Mesenchymal stem cell (in vitro differentiated cells and primary cell): ENCODE data around the gene MEX3A.
A peak's percentile ranks its signal among the peaks of the same experiment; 100 is the strongest.

ENCODE experiments used
- DNase-seq: peaks from one replicate; pipeline ENCODE4 v3.0.0-alpha.2; 2013
- H2AFZ ChIP-seq: one replicate; pipeline ENCODE4 v1.6.1; 2013; ENCODE audit warnings: low read depth, mild to moderate bottlenecking, control low read depth, inconsistent platforms, low read length, moderate library complexity
- H2AK5ac ChIP-seq: 2 replicates; pipeline ENCODE4 v1.6.1; 2013; ENCODE audit warnings: low read length, moderate library complexity, mild to moderate bottlenecking, inconsistent platforms; ENCODE audit not compliant: severe bottlenecking
- H2BK120ac ChIP-seq: one replicate; pipeline ENCODE4 v1.6.1; 2013; ENCODE audit warnings: low read depth, mild to moderate bottlenecking, inconsistent platforms, low read length, moderate library complexity
- H2BK12ac ChIP-seq, 2 experiments: one replicate each; pipeline ENCODE4 v1.6.1; 2013; ENCODE audit warnings: inconsistent platforms in 2 of 2, low read length in 2 of 2, mild to moderate bottlenecking in 2 of 2, moderate library complexity in 2 of 2, control low read depth in 1 of 2
- H2BK15ac ChIP-seq: one replicate; pipeline ENCODE4 v1.6.1; 2013; ENCODE audit warnings: mild to moderate bottlenecking, low read depth, inconsistent platforms; ENCODE audit not compliant: poor library complexity, severe bottlenecking
- H2BK5ac ChIP-seq: 2 replicates; pipeline ENCODE4 v1.6.1; 2013; ENCODE audit warnings: low read depth, mild to moderate bottlenecking, low read length, control low read depth, inconsistent platforms; ENCODE audit not compliant: poor library complexity, severe bottlenecking
- H3K14ac ChIP-seq, 2 experiments: one replicate each; pipeline ENCODE4 v1.6.1; 2013; ENCODE audit warnings: inconsistent platforms in 2 of 2, low read length in 2 of 2, control low read depth in 1 of 2, mild to moderate bottlenecking in 1 of 2, moderate library complexity in 1 of 2
- H3K18ac ChIP-seq, 2 experiments: one replicate each; pipeline ENCODE4 v1.6.1; 2013; ENCODE audit warnings: inconsistent platforms in 2 of 2, low read length in 2 of 2, control low read depth in 1 of 2, low read depth in 1 of 2, mild to moderate bottlenecking in 1 of 2
- H3K23ac ChIP-seq, 2 experiments: one replicate each; pipeline ENCODE4 v1.6.1; 2013; ENCODE audit warnings: inconsistent platforms in 2 of 2, low read length in 2 of 2, mild to moderate bottlenecking in 2 of 2, moderate library complexity in 2 of 2, control low read depth in 1 of 2
- H3K27ac ChIP-seq: 2 replicates; pipeline ENCODE4 v1.5.1; 2013; ENCODE audit warnings: mild to moderate bottlenecking, moderate library complexity, low read length, control low read depth, inconsistent platforms; ENCODE audit not compliant: poor library complexity, severe bottlenecking
- H3K27me3 ChIP-seq, 2 experiments: 2 replicates each; pipeline versions ENCODE4 v1.6.1 to v1.7.0; 2013; ENCODE audit warnings: low read length in 2 of 2, mild to moderate bottlenecking in 2 of 2, moderate library complexity in 2 of 2, control low read depth in 1 of 2, inconsistent platforms in 1 of 2; ENCODE audit not compliant: control insufficient read depth in 1 of 2, insufficient read depth in 1 of 2
- H3K36me3 ChIP-seq, 2 experiments: 2 replicates each; pipeline versions ENCODE4 v1.6.1 to v1.7.0; 2013; ENCODE audit warnings: low read length in 2 of 2, control low read depth in 1 of 2, inconsistent platforms in 1 of 2, low read depth in 1 of 2, mild to moderate bottlenecking in 1 of 2; ENCODE audit not compliant: insufficient read depth in 2 of 2, control insufficient read depth in 1 of 2
- H3K4ac ChIP-seq, 2 experiments: one replicate each; pipeline ENCODE4 v1.6.1; 2013; ENCODE audit warnings: inconsistent platforms in 2 of 2, low read length in 2 of 2, mild to moderate bottlenecking in 2 of 2, moderate library complexity in 2 of 2, control low read depth in 1 of 2, low read depth in 1 of 2
- H3K4me1 ChIP-seq: 2 replicates; pipeline ENCODE4 v1.6.1; 2013; ENCODE audit warnings: low read depth, low read length, control low read depth; ENCODE audit not compliant: control insufficient read depth, insufficient read depth
- H3K4me2 ChIP-seq: 2 replicates; pipeline ENCODE4 v1.6.1; 2013; ENCODE audit warnings: low read length, mild to moderate bottlenecking, inconsistent platforms; ENCODE audit not compliant: poor library complexity, severe bottlenecking
- H3K4me3 ChIP-seq, 2 experiments: 2 replicates each; pipeline versions ENCODE4 v1.5.1 to v1.7.0; 2013; ENCODE audit warnings: low read length in 2 of 2, mild to moderate bottlenecking in 2 of 2, control low read depth in 1 of 2, low read depth in 1 of 2; ENCODE audit not compliant: insufficient read depth in 1 of 2
- H3K79me1 ChIP-seq: replicated peaks from 2 replicates; pipeline ENCODE4 v1.6.1; 2013; ENCODE audit warnings: mild to moderate bottlenecking, control low read depth, low read length, inconsistent platforms; ENCODE audit not compliant: poor library complexity, severe bottlenecking
- H3K9ac ChIP-seq: 2 replicates; pipeline ENCODE4 v1.7.0; 2013; ENCODE audit warnings: mild to moderate bottlenecking, low read length, moderate library complexity
- H3K9me3 ChIP-seq: 2 replicates; pipeline ENCODE4 v1.7.0; 2013; ENCODE audit warnings: mild to moderate bottlenecking, low read length; ENCODE audit not compliant: control insufficient read depth
- H4K8ac ChIP-seq: one replicate; pipeline ENCODE4 v1.6.1; 2013; ENCODE audit warnings: inconsistent platforms, mild to moderate bottlenecking, low read length, moderate library complexity
- H4K91ac ChIP-seq: one replicate; pipeline ENCODE4 v1.6.1; 2013; ENCODE audit warnings: mild to moderate bottlenecking, low read length, inconsistent platforms
- WGBS: methylation state at CpG from one replicate; pipeline ENCODE4 v1.1.7; 2013; ENCODE audit warnings: mixed read lengths; 5-methylcytosine and 5-hydroxymethylcytosine counted together

The MEX3A gene

DNA sequence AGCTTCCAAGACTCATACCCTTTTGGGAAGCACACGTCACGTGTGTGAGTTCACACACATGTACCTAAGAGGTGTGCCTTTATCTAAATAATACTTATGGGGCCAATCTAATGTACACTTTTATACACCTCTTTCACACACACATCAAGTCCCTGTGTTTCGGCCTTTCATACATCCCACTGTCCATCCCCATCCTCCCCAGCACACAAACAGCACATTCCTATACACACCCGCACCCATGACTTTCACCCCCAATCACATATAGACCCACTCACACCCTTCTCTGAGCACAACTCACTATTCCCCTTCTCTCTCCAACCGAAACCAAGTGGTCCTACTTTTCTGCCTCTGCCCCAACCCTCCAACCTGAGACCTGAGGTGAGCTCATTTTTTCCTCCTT, 3.5 kb downstream of the MEX3A start:
- Histone ChIP-seq H3K4ac (no peak overlapping the region), H2BK5ac (no peak overlapping the region), H3K4me2 (peak overlapping the region; percentile 18), H3K14ac (no peak overlapping the region), H3K18ac (no peak overlapping the region), H3K4me3 (no peak overlapping the region), H2BK12ac (no peak overlapping the region), H3K23ac (no peak overlapping the region), H3K4me1 (peaks cover 26% of the 10 kb centered on the region), H3K27me3 (peaks cover 0 to 4% of the 10 kb centered on the region in 2 experiments), H2BK120ac (no peak overlapping the region), H4K91ac (no peak overlapping the region), H3K36me3 (peaks cover 0 to 33% of the 10 kb centered on the region in 2 experiments), H3K9me3 (no peaks in the 10 kb centered on the region), H2AK5ac (peak overlapping the region; percentile 53), H3K9ac (no peak overlapping the region), H2BK15ac (no peak overlapping the region), H3K27ac (no peak overlapping the region), H4K8ac (no peak overlapping the region), H3K79me1 (peaks cover 30% of the 10 kb centered on the region), H2AFZ (no peak overlapping the region)
- DNase-seq = no peak
- WGBS = 87% methylated on average over 5 of the region's 5 CpGs

GRCh38 chr1:156077430-156077760, 4.9 kb downstream of the MEX3A start:
- no peaks in the 10 kb centered on the region for H3K9me3 ChIP-seq
- H3K23ac ChIP-seq = no peak overlapping the region
- no peak overlapping the region for H3K4me3 ChIP-seq
- H2BK12ac ChIP-seq = peak overlapping the region in 1 of 2 experiments; percentile 23
- H4K91ac ChIP-seq = no peak overlapping the region
- H2BK15ac ChIP-seq = peak overlapping the region; percentile 57
- peaks cover 0 to 4% of the 10 kb centered on the region in 2 experiments for H3K27me3 ChIP-seq
- DNase-seq = no peak
- no peak overlapping the region for H2AK5ac ChIP-seq
- H2BK120ac ChIP-seq = no peak overlapping the region
- H3K4me1 ChIP-seq = peaks cover 27% of the 10 kb centered on the region
- H3K18ac ChIP-seq = no peak overlapping the region
- H2AFZ ChIP-seq = no peak overlapping the region
- H3K4me2 ChIP-seq = no peak overlapping the region
- H2BK5ac ChIP-seq = no peak overlapping the region
- peaks cover 36% of the 10 kb centered on the region for H3K79me1 ChIP-seq
- peaks cover 0 to 42% of the 10 kb centered on the region in 2 experiments for H3K36me3 ChIP-seq
- H3K4ac ChIP-seq = peak overlapping the region in 1 of 2 experiments; percentile 20
- H3K27ac ChIP-seq = no peak overlapping the region
- peak overlapping the region; percentile 45 for H4K8ac ChIP-seq
- 80% methylated on average over 19 of the region's 19 CpGs for WGBS
- H3K9ac ChIP-seq = no peak overlapping the region
- H3K14ac ChIP-seq = no peak overlapping the region

- no peak for DNase-seq
Observed at GRCh38 chr1:156076609-156077429, 5.4 kb downstream of the MEX3A start.

DNA sequence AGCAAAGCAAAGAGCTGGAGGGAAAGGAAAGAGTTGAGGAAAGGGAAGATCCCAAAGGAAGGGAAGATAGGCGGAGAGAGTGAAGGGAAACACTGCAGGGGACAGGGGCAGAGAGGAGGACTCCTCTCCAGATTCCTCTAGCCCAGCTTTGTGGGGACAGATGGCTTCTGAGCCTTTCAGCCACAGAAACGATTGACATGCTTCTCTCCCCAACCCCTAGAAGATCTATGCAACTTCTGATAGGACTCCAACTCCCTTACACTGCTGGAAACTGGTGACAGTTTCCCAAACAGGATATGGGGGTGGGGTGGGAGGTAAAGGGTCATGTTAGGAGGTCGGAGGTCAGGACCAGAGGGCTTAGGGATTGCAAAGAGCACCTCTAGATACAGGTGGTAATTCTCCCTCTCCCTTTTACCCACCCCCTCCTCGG, 6.5 kb downstream of the MEX3A start:
- no peaks in the 10 kb centered on the region for H3K9me3 ChIP-seq
- no peak overlapping the region for H3K27ac ChIP-seq
- H3K36me3 ChIP-seq = peaks cover 0 to 50% of the 10 kb centered on the region in 2 experiments
- no peak overlapping the region for H3K23ac ChIP-seq
- H3K4me2 ChIP-seq = no peak overlapping the region
- H3K27me3 ChIP-seq = peaks cover 0 to 8% of the 10 kb centered on the region in 2 experiments
- H2BK12ac ChIP-seq = no peak overlapping the region
- no peak overlapping the region for H3K4ac ChIP-seq
- H3K79me1 ChIP-seq = peaks cover 36% of the 10 kb centered on the region
- no peak overlapping the region for H3K9ac ChIP-seq
- H3K14ac ChIP-seq = no peak overlapping the region
- DNase-seq = no peak
- H3K4me3 ChIP-seq = no peak overlapping the region
- H2BK120ac ChIP-seq = no peak overlapping the region
- H3K4me1 ChIP-seq = peaks cover 27% of the 10 kb centered on the region
- H2AFZ ChIP-seq = no peak overlapping the region
- no peak overlapping the region for H2BK15ac ChIP-seq
- no peak overlapping the region for H2BK5ac ChIP-seq
- no peak overlapping the region for H3K18ac ChIP-seq
- no peak overlapping the region for H2AK5ac ChIP-seq
- no peak overlapping the region for H4K91ac ChIP-seq
- WGBS = 50% methylated on average over 2 of the region's 4 CpGs
- H4K8ac ChIP-seq = no peak overlapping the region

More at GRCh38 chr1:156076609-156077429, 5.4 kb downstream of the MEX3A start:
- H3K79me1 ChIP-seq = peaks cover 36% of the 10 kb centered on the region
- peak overlapping the region; percentile 54 for H3K9ac ChIP-seq
- H2BK15ac ChIP-seq = no peak overlapping the region
- peaks cover 27% of the 10 kb centered on the region for H3K4me1 ChIP-seq
- H3K27me3 ChIP-seq = peaks cover 0 to 6% of the 10 kb centered on the region in 2 experiments
- peak overlapping the region; percentile 32 to 57 for H3K4ac ChIP-seq
- WGBS = 54% methylated on average over 72 of the region's 73 CpGs
- peak overlapping the region; percentile 18 for H3K4me2 ChIP-seq
- no peak overlapping the region for H2BK120ac ChIP-seq
- no peak overlapping the region for H2BK12ac ChIP-seq
- peaks cover 0 to 46% of the 10 kb centered on the region in 2 experiments for H3K36me3 ChIP-seq
- no peaks in the 10 kb centered on the region for H3K9me3 ChIP-seq
- H3K4me3 ChIP-seq = peak overlapping the region in 1 of 2 experiments; percentile 62
- H4K8ac ChIP-seq = peak overlapping the region; percentile 89
- H2BK5ac ChIP-seq = no peak overlapping the region
- H3K18ac ChIP-seq = peak overlapping the region; percentile 77 to 81
- H2AK5ac ChIP-seq = peak overlapping the region; percentile 19
- H2AFZ ChIP-seq = no peak overlapping the region
- H3K23ac ChIP-seq = peak overlapping the region in 1 of 2 experiments; percentile 50
- H3K27ac ChIP-seq = no peak overlapping the region
- H4K91ac ChIP-seq = no peak overlapping the region
- H3K14ac ChIP-seq = peak overlapping the region in 1 of 2 experiments; percentile 18
